Measurements from ENCODE around the gene ASB15.

DNA sequence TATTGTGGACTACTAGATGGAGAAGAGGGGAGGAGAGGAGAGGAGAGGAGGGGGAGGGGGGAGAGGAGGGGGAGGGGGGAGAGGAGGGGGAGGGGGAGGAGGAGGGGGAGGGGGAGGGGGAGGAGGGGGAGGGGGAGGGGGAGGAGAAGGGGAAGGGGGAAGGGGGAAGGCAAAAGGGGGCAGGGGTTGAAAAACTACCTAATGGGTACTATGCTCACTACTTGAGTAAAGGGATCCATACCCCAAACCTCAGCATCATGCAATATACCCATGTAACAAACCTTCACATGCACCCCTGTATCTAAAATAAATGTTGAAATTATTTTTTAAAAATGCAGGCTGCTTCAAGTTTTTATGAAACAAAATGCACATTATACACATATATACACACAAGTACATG, 39.0 kb downstream of the ASB15 start:
- TF ChIP-seq GATA3 (IDR thresholded peaks at IDR 0.05; ENCODE audit: low read depth, low read length) (no peak), GATA2 (IDR thresholded peaks at IDR 0.05; ENCODE audit: low read depth, low read length) (no peak)

Data from SH-SY5Y (cell line).